DLD1 (cell line): ENCODE data around the gene CNTN6.

Source experiments
- in situ Hi-C: cut with HindIII; loops from 2 replicates; pipeline ENCODE4 v1.10.0; 2017; ENCODE audit warnings: low sequenced_read_pairs

The CNTN6 gene

DNA sequence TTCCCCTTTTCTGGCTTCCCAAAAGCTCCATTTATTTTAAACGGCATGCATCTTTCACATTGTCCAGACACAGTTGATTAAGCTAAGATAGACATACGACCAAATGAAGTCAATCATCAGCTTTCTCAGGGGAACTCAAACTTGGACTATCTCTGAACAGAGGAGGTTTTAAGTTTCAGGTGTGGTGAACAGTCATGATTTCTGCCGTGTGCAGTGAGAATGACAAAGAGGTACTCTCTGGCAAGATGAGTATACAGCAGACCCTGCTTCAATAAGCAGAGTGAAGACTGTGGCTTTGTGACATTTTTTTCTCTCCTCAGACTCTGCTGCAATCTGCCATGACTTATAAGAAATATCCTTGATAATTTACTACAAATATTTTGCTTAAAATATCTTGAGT lies 307.7 kb downstream of the CNTN6 start:
- in situ Hi-C loops = no loop called here

DNA sequence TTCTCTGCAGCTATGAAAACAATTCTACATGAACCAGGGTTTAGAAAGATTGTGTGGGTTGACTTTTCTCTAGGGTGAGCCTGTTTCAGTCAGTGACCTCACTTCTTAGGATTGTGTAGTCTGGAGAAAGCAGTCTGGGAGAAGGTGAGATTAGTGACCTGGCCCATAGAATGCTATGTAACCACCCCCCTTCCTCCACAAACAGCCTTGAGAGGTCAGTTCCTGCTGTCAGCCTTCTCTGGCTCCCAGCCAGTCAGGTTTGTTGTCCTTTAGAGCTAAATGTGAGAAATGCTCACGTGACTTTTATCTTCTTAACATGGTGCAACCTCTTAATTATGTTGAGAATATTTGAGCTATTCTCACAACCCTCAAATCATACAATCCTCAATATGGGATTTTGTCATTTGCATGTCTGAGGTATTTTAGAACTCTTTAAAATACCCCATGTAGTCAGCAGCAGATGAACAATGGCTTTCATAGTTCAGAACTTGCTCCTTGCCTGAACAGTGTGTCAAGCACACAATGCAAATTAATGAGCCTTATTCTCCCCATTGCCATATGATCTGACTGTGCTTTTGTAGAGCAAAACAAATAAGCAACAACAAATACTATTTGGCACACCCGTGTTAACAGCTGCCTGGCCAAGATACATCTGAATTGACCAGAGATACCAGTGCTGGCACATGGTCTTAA lies 311.6 kb downstream of the CNTN6 start:
- in situ Hi-C loops = no loop called here

DNA sequence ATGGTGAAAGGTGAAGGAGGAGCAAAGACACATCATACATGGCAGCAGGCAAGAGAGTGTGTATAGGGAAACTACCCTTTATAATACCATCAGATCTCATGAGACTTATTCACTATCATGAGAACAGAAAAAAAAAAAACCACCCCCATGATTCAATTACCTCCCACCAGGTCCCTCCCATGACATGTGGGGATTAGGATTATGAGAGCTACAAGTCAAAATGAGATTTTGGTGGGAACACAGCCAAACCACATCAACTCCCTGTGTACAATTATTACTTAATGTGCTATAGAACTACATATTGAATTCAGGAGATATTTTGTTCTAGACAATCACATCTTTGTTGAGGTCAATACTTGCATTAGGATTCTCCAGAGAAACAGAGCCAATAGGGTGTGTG lies 313.4 kb downstream of the CNTN6 start:
- in situ Hi-C loops = no loop called here

DNA sequence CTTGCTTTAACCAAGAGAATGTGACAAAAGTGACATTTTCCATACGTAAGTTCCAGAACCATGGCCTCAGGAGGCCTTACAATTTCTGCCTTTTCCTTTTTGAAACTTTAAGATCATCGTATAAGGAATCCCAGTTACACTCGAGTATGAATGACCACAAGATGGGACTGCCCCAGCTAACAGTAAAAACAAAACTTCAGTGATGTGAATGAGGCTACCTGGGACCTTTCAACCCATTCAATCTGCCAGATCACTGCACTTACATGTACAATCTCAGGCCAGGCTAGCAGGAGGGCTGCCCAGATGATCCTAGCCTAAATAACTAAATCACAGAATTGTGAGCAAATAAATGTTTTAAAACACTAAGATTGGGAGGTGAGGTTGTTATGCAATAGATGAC lies 328.8 kb downstream of the CNTN6 start:
- in situ Hi-C loops = no loop called here

DNA sequence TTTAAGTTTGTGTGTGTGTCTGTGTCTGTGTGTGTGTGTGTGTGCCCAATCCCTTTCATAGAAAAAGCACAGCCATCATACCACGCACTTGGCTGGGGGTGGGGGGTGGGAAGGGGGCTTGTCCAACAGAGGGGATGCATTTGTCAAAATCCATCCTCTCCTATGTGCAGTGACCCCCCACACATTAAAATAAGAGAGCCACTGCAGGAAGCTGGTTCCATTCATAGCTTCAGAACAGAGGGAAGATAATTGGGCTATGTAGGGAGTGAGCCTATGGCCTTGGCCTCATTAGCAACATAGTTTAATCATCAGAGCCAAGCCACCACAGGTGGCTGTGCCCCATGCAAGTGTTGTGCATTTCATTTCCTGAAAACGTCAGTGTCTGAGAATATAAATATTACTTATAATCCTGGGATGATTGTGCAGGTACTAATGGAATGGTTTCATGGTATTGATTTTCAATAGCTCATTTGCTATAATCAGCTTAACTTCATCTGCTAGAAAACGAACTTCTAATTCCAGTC lies 330.8 kb downstream of the CNTN6 start:
- in situ Hi-C loops = no loop called here

DNA sequence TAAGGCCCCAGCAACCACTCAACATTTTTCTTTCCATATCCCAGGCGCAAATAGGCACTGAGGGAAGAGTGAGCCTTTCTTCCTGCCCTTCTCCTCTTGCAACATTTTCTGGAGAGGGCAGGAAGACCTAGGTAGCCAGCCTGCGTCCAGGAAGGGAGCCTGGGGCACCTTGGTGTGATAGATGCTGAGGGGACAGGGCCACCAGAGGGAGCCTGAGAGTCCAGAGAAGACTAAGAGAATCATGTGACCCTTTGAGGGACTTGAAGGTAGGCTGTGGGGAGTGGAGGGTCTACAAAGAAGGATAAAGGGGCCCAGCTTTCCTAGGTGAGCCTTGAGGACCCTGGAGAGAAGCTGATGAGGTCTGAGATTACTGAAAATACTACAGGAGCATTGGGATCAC lies 346.6 kb downstream of the CNTN6 start:
- in situ Hi-C loops = no loop called here

DNA sequence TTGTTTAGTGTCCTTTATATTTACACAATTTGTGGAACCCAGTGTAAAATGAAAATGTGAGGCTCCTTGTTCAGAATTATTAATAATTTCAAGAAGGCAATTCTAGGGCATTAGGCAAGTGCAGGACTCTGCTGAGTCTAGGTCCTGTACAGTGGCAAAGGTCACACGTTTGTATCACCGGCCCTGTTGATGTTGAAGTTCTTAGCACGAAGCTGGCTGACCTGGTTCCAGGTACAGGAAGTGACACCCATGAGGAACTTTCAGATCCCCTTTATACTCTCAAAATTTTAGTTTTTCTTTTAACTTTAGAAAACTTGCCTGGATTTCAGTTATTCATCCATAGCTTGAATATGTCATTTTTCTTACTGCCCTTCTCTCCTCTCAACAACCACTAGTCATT lies 349.4 kb downstream of the CNTN6 start:
- in situ Hi-C loops = no loop called here

DNA sequence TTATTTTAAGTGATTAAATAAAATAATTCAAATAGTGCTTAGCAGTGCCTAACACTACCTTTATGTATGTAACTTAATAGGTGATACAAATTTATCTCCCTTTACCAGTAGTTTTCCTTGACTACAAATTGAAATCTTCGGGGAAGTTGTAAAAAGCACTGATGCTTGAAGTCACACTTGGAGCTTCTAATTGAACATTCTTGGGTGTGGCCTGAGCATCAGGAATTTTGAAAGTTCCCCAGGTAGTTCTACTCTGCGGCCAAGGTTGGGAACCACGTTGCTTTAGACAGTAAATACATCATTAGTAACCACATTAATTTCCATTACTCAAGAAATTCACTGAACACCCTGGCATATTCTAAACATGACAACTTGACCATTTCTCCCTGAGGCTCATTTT lies 351.4 kb downstream of the CNTN6 start:
- in situ Hi-C loops = no loop called here

DNA sequence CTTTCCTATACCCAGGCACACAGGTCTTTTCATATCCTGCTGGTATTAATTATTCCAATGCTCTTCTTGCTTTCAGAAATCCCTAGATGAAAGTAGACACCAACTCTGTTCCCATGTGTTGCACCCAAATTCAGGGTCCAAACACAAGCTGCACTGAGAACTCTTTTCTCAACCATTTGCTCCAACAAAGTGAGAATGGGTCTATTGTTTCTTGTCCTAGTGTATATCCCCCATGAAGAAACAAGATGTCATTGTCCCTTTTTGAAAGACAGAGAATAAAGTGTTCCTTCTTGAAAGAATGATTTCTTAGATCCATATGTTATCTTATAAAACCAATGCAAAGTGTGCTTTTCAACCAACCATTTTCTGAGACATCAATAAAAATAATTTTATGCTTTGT lies 353.7 kb downstream of the CNTN6 start:
- in situ Hi-C loops = no loop called here

DNA sequence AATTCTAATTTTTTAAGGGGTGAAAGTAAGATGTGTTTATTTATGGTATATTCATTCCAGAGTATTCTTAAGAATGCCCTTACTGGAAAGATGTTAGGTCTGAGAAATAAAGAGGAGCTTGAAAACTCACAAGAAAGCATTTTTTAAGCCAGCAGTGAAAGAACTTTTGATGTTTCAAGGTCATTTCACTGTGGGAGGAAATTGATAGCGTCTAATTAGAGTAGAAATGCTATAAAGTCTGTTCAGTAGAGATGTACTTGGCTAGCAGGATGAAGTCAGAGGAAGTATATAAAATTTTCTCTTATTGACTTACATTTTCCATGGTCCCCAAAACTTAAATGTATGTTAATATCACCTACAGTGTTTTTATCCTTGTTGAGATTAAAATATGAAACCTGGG lies 354.6 kb downstream of the CNTN6 start:
- in situ Hi-C loops = no loop called here

DNA sequence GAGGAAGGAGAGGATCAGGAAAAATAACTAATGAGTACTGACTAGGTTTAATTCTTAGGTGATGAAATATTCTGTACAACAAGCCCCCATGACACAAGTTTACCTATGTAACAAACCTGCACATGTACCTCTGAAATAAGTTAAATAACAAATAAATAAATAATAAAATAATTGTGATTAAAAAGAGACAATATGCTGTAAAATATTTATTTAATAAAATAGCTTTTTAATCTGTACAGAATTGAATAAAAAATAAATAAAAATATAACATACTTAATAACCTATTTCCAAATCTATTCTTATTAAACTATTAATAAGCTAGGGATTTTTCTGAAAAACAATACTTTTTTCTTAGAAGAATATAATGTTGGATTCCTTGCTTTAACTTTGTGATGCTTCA lies 355.6 kb downstream of the CNTN6 start:
- in situ Hi-C loops = no loop called here
